ENCODE measurements around the gene TNFAIP8L2. TPM values are rescaled to one million over a fixed set of nuclear protein-coding genes. Genes with fewer than 3 reads are reported as not detected.

Gene TNFAIP8L2
- total RNA-seq, 1 experiment from 2014 or later = not detected

DNA sequence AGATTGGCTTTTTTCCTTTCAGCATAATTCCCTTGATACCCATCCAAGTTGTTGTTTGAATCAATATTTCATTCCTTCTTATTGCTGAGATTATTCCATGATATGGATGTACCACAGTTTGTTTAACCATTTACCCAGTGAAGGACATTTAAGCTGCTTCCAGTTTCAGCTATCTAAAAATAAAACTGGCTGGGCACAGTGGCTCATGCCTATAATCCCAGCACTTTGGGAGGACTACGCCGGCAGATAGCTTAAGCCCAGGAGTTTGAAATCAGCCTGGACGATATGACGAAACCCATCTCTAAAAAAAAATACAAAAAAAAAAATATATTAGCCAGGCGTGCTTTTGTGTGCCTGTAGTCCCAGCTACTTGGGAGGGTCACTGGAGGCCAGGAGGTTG, 42.6 kb upstream of the TNFAIP8L2 start:
- CTCF ChIA-PET = no interaction called here
- BruUV-seq (replicated peaks) = no TSS peak
- Histone ChIP-seq H3K9me3 (ENCODE audit: insufficient read depth, low read depth) (no peaks in the 10 kb centered on the region), H3K4me2 (no peak overlapping the region), H3K4me3 (no peak overlapping the region), H4K20me1 (ENCODE audit: insufficient read depth) (no peaks in the 10 kb centered on the region), H3K27ac (no peak overlapping the region), H3K4me1 (replicated peaks; ENCODE audit: insufficient read depth) (no peaks in the 10 kb centered on the region), H3K36me3 (ENCODE audit: low read depth) (no peaks in the 10 kb centered on the region), H3K9me2 (ENCODE audit: insufficient read depth) (no peaks in the 10 kb centered on the region), H3F3A (ENCODE audit: insufficient read depth, low read depth) (no peaks in the 10 kb centered on the region), H2AFZ (no peak overlapping the region), H3K27me3 (ENCODE audit: insufficient read depth, low read depth) (no peaks in the 10 kb centered on the region), H3K79me2 (ENCODE audit: low read depth) (no peaks in the 10 kb centered on the region)
- TF ChIP-seq, protein P1, sequence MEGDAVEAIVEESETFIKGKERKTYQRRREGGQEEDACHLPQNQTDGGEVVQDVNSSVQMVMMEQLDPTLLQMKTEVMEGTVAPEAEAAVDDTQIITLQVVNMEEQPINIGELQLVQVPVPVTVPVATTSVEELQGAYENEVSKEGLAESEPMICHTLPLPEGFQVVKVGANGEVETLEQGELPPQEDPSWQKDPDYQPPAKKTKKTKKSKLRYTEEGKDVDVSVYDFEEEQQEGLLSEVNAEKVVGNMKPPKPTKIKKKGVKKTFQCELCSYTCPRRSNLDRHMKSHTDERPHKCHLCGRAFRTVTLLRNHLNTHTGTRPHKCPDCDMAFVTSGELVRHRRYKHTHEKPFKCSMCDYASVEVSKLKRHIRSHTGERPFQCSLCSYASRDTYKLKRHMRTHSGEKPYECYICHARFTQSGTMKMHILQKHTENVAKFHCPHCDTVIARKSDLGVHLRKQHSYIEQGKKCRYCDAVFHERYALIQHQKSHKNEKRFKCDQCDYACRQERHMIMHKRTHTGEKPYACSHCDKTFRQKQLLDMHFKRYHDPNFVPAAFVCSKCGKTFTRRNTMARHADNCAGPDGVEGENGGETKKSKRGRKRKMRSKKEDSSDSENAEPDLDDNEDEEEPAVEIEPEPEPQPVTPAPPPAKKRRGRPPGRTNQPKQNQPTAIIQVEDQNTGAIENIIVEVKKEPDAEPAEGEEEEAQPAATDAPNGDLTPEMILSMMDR (conservative IDR thresholded peaks at IDR 0.05) = no peak
- no peak for TF ChIP-seq EZH2 (IDR thresholded peaks at IDR 0.05; ENCODE audit: low read depth)
- no peak for DNase-seq
- POLR2A ChIA-PET (ENCODE audit: unreplicated experiment) = interaction anchor here (0.6 kb wide), 1 partner anchor 43 kb away, joined by 6 read pairs; no protein-coding TSS in a partner anchor
- intact Hi-C loops (cut with micrococcal nuclease; ENCODE audit: unreplicated experiment) = no loop called here

DNA sequence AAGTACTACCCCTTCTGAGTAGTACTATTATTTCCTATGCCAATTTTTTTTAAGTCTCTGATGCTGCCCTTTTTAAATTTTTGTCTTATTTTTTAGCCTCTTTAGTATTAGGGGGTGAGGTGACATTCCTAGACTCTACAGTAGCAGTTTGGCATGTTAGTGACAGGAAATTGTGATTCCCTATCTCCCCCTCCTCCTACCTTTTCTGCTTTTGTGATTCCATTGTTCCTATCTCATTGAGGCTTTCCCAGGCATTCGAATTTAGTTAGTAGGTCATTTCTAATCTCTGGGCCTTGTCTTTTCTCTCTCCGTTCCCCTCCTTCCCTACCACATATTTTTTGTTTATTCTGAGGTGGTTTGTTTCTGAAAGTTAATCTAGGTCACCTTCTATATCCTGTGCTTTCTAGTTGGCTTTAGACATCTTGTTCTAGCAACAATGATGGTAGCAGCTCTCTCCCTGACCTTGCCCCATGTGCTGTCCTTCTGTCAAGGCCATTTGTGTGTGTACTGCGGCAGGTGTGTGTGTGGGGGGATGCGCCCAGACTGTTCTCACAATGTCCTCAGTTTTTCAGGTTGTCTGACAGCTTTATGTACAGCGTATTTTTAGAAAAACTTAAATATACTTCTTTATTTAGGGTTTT, 31.6 kb upstream of the TNFAIP8L2 start:
- H2AFZ ChIP-seq = no peak overlapping the region
- no peak overlapping the region for H3K4me3 ChIP-seq
- no peaks in the 10 kb centered on the region for H3K27me3 ChIP-seq (ENCODE audit: insufficient read depth, low read depth)
- no peaks in the 10 kb centered on the region for H3K9me3 ChIP-seq (ENCODE audit: insufficient read depth, low read depth)
- no peak overlapping the region for H3K27ac ChIP-seq
- TF ChIP-seq, protein P1 (conservative IDR thresholded peaks at IDR 0.05) = no peak
- no peak for TF ChIP-seq EZH2 (IDR thresholded peaks at IDR 0.05; ENCODE audit: low read depth)
- ChIA-PET POLR2A (ENCODE audit: unreplicated experiment) (no interaction called here), CTCF (no interaction called here)
- no peaks in the 10 kb centered on the region; the same call in 1 of the 2 replicates for H4K20me1 ChIP-seq (ENCODE audit: insufficient read depth)
- no peaks in the 10 kb centered on the region for H3K9me2 ChIP-seq (ENCODE audit: insufficient read depth)
- no peaks in the 10 kb centered on the region for H3K79me2 ChIP-seq (ENCODE audit: low read depth)
- DNase-seq = no peak
- H3K4me2 ChIP-seq = no peak overlapping the region
- H3K36me3 ChIP-seq (ENCODE audit: low read depth) = no peaks in the 10 kb centered on the region
- no TSS peak for BruUV-seq (replicated peaks)
- intact Hi-C loops (cut with micrococcal nuclease; ENCODE audit: unreplicated experiment) = no loop called here
- no peaks in the 10 kb centered on the region for H3K4me1 ChIP-seq (replicated peaks; ENCODE audit: insufficient read depth)
- peaks cover 7% of the 10 kb centered on the region; the same call in 1 of the 2 replicates for H3F3A ChIP-seq (ENCODE audit: insufficient read depth, low read depth)

DNA sequence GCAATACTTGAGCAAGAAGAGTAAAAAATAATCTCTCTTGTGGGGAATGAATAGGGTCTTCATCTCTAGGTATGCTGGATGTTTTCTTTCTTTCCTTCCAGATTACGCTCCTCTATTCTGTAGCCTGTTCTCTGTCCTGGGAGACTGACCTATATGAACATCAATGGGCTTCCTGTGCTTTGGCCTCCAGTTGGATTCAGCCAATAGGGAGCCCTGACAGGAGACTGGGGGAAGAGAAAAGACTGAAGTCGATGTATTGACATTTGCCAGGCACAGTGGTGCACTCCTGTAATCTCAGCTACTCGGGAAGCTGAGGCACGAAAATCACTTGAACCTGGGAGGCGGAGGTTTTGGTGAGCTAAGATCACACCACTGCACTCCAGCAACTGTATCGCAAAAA, 27.6 kb upstream of the TNFAIP8L2 start:
- Histone ChIP-seq H3K9me2 (ENCODE audit: insufficient read depth) (no peaks in the 10 kb centered on the region), H3K36me3 (ENCODE audit: low read depth) (no peaks in the 10 kb centered on the region), H3K4me3 (no peak overlapping the region), H4K20me1 (ENCODE audit: insufficient read depth) (no peaks in the 10 kb centered on the region; the same call in 1 of the 2 replicates), H2AFZ (no peak overlapping the region), H3K4me1 (replicated peaks; ENCODE audit: insufficient read depth) (no peaks in the 10 kb centered on the region), H3K27ac (no peak overlapping the region), H3K79me2 (ENCODE audit: low read depth) (no peaks in the 10 kb centered on the region), H3K4me2 (no peak overlapping the region), H3K27me3 (ENCODE audit: insufficient read depth, low read depth) (peaks cover 18% of the 10 kb centered on the region; the same call in 1 of the 2 replicates), H3K9me3 (ENCODE audit: insufficient read depth, low read depth) (no peaks in the 10 kb centered on the region), H3F3A (ENCODE audit: insufficient read depth, low read depth) (peaks cover 14% of the 10 kb centered on the region; the same call in 1 of the 2 replicates)
- BruUV-seq (replicated peaks) = no TSS peak
- intact Hi-C loops (cut with micrococcal nuclease; ENCODE audit: unreplicated experiment) = no loop called here
- ChIA-PET POLR2A (ENCODE audit: unreplicated experiment) (no interaction called here), CTCF (no interaction called here)
- TF ChIP-seq, protein P1 (conservative IDR thresholded peaks at IDR 0.05) = no peak
- TF ChIP-seq EZH2 (IDR thresholded peaks at IDR 0.05; ENCODE audit: low read depth) = no peak
- DNase-seq = no peak
